ENCODE results near the gene SLC49A3. TPM values are rescaled to one million over a fixed set of nuclear protein-coding genes. Genes with fewer than 3 reads are reported as not detected.
A peak's percentile ranks its signal among the peaks of the same experiment; 100 is the strongest.

Gene SLC49A3
- total and polyA plus RNA-seq, 2 of the 13 experiments (the other 11 are each of a cell fraction or from before 2014, with no cell fraction given), result 0.07 to 0.17 TPM

- TF ChIP-seq GABPB1 (CRISPR knock-in tag; IDR thresholded peaks at IDR 0.05) (no peak), ZNF234 (CRISPR knock-in tag; conservative IDR thresholded peaks at IDR 0.05) (no peak; the same call in 1 of the 2 replicates), HDAC1 (CRISPR knock-in tag; IDR thresholded peaks at IDR 0.05) (peak; percentile 29; the same call in 1 of the 2 replicates), LCORL (IDR thresholded peaks at IDR 0.05) (no peak), LCORL (CRISPR knock-in tag; IDR thresholded peaks at IDR 0.05) (no peak), MIER2 (CRISPR knock-in tag; IDR thresholded peaks at IDR 0.05) (no peak), KLF15 (CRISPR knock-in tag; IDR thresholded peaks at IDR 0.05; ENCODE audit: borderline replicate concordance) (no peak), ZNF790 (CRISPR knock-in tag; IDR thresholded peaks at IDR 0.05; ENCODE audit: borderline replicate concordance) (peak; percentile 7; the same call in 1 of the 2 replicates), ETV5 (CRISPR knock-in tag; IDR thresholded peaks at IDR 0.05; ENCODE audit: borderline replicate concordance) (no peak), ZBTB38 (CRISPR knock-in tag; IDR thresholded peaks at IDR 0.05) (no peak; the same call in 1 of the 2 replicates), ZBTB34 (CRISPR knock-in tag; IDR thresholded peaks at IDR 0.05) (no peak), ZBTB25 (CRISPR knock-in tag; IDR thresholded peaks at IDR 0.05) (no peak), REXO4 (CRISPR knock-in tag; IDR thresholded peaks at IDR 0.05; ENCODE audit: borderline replicate concordance) (no peak), ZFX (CRISPR knock-in tag; IDR thresholded peaks at IDR 0.05; ENCODE audit: low read depth) (peak; percentile 15; the same call in 1 of the 2 replicates), EZH2 (conservative IDR thresholded peaks at IDR 0.05; ENCODE audit: low read depth, low read length) (no peak), ZNF619 (CRISPR knock-in tag; IDR thresholded peaks at IDR 0.05) (no peak), YEATS2 (CRISPR knock-in tag; IDR thresholded peaks at IDR 0.05; ENCODE audit: borderline replicate concordance) (no peak), NFAT5 (CRISPR knock-in tag; IDR thresholded peaks at IDR 0.05) (no peak), ARNT2 (CRISPR knock-in tag; IDR thresholded peaks at IDR 0.05; ENCODE audit: low read depth) (no peak)
- TF ChIP-seq, protein P1, sequence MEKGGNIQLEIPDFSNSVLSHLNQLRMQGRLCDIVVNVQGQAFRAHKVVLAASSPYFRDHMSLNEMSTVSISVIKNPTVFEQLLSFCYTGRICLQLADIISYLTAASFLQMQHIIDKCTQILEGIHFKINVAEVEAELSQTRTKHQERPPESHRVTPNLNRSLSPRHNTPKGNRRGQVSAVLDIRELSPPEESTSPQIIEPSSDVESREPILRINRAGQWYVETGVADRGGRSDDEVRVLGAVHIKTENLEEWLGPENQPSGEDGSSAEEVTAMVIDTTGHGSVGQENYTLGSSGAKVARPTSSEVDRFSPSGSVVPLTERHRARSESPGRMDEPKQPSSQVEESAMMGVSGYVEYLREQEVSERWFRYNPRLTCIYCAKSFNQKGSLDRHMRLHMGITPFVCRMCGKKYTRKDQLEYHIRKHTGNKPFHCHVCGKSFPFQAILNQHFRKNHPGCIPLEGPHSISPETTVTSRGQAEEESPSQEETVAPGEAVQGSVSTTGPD (CRISPR knock-in tag; IDR thresholded peaks at IDR 0.05), result no peak
- TF ChIP-seq, protein P2, sequence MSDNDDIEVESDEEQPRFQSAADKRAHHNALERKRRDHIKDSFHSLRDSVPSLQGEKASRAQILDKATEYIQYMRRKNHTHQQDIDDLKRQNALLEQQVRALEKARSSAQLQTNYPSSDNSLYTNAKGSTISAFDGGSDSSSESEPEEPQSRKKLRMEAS (IDR thresholded peaks at IDR 0.05), result no peak
Measured at GRCh38 chr4:673349-674091, 15.4 kb downstream of the SLC49A3 start (continued).
